Measurements from ENCODE around the gene TAB3.

DNA sequence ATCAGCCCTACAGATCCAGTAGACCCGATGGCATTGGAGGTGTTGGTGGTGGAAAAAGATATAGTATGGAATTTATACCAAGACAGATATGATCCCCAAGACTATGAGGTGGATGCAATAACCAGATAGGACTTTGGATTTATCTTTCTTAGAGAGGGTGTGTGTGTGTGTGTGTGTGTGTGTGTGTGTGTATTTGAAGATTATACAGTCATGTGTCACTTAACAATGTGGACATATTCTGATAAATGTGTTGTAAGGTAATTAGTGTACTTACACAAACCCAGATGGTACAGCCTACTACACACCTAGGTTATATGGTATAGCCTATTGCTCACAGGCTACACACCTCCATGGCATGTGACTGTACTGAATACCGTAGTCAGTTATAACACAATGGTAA is 24.4 kb upstream of the TAB3 start:
- TF ChIP-seq, protein P1, sequence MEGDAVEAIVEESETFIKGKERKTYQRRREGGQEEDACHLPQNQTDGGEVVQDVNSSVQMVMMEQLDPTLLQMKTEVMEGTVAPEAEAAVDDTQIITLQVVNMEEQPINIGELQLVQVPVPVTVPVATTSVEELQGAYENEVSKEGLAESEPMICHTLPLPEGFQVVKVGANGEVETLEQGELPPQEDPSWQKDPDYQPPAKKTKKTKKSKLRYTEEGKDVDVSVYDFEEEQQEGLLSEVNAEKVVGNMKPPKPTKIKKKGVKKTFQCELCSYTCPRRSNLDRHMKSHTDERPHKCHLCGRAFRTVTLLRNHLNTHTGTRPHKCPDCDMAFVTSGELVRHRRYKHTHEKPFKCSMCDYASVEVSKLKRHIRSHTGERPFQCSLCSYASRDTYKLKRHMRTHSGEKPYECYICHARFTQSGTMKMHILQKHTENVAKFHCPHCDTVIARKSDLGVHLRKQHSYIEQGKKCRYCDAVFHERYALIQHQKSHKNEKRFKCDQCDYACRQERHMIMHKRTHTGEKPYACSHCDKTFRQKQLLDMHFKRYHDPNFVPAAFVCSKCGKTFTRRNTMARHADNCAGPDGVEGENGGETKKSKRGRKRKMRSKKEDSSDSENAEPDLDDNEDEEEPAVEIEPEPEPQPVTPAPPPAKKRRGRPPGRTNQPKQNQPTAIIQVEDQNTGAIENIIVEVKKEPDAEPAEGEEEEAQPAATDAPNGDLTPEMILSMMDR (IDR thresholded peaks at IDR 0.05) = no peak
- no peak for TF ChIP-seq POLR2A (IDR thresholded peaks at IDR 0.05)

Measured in adrenal gland (tissue), 5 donors.